Sigmoid colon (tissue), 4 donors: ENCODE data around the gene SECTM1.

Source experiments
- EP300 ChIP-seq, 4 donors: sonication (generic); formaldehyde crosslinking; IDR thresholded peaks; one replicate each; pipeline ENCODE4 v1.6.1; 2017; ENCODE audit warnings: antibody characterized with exemption in 4 of 4
- POLR2A ChIP-seq, 2 donors: fragments of 450-650 bp; IDR thresholded peaks; one replicate each; pipeline ENCODE4 v1.6.1; 2016; ENCODE audit warnings: antibody characterized with exemption in 2 of 2, mild to moderate bottlenecking in 2 of 2, moderate library complexity in 2 of 2
- POLR2AphosphoS5 ChIP-seq, 4 donors: sonication (generic); formaldehyde crosslinking; IDR thresholded peaks; one replicate each; pipeline ENCODE4 v1.6.1; 2017; ENCODE audit warnings: antibody characterized with exemption in 4 of 4
- TF ChIP-seq, protein P1 (sequence below), 4 experiments: fragments of 450-650 bp in 3 of 4; fragments of 200-600 bp in 1 of 4; IDR thresholded peaks; one replicate each; pipeline ENCODE4 v1.5.1; 2016 to 2019; ENCODE audit warnings: antibody characterized with exemption in 4 of 4, mild to moderate bottlenecking in 3 of 4, moderate library complexity in 2 of 4

DNA sequence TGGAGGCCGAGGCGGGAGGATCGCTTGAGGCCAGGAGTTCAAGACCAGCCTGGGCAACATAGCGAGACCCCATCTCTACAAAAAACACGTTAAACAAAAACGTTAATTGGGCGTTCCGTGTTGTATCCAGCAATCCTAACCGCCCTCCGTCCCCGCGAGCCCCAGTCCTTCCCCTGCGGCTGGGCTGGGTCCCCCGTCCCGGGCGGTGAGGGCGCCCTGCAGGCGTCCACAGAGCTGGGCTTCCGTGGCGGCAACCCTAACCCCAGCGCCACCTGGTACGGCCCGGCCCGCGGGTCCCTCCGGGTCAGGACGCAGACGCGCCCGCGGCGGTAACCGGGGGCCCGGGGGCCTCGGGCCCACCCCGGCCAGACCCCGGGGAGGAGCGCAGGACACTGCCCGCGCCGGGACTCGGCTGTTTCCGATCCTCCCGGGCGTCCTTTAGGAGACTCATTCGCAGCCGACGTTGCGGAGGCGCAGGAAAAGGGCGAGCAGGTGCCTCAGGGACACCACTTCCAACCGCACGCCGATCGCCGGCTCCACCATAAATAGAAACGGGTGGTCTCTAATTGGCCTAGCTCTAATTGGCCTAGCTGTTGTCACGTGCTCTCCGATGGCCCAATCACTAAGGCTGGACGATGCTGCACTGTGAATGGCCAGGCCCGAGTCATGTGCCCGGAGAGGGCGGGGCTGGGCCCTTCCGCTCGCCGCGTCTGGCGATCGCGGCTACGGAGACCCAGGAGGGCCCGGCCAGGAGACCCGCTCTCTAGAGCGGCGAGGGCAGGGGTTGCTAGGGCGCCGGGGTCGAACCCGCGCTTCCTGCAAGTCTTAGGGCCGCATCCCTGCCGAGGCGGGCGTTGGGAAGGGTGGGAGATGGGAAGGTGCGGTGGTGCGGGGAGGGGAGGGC, 41.1 kb downstream of the SECTM1 start:
- TF ChIP-seq, protein P1, sequence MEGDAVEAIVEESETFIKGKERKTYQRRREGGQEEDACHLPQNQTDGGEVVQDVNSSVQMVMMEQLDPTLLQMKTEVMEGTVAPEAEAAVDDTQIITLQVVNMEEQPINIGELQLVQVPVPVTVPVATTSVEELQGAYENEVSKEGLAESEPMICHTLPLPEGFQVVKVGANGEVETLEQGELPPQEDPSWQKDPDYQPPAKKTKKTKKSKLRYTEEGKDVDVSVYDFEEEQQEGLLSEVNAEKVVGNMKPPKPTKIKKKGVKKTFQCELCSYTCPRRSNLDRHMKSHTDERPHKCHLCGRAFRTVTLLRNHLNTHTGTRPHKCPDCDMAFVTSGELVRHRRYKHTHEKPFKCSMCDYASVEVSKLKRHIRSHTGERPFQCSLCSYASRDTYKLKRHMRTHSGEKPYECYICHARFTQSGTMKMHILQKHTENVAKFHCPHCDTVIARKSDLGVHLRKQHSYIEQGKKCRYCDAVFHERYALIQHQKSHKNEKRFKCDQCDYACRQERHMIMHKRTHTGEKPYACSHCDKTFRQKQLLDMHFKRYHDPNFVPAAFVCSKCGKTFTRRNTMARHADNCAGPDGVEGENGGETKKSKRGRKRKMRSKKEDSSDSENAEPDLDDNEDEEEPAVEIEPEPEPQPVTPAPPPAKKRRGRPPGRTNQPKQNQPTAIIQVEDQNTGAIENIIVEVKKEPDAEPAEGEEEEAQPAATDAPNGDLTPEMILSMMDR (IDR thresholded peaks at IDR 0.05): no peak
- TF ChIP-seq POLR2AphosphoS5 (IDR thresholded peaks at IDR 0.05) (peak; percentile 96 to 99 (median 98)), EP300 (IDR thresholded peaks at IDR 0.05) (peak in 1 of 4 donors; percentile 53), POLR2A (IDR thresholded peaks at IDR 0.05) (peak; percentile 94 to 98)
